Stimulated activated CD8-positive, alpha-beta memory T cell treated with anti-CD3 and anti-CD28 coated beads, Interleukin-4, amount 100 ng/mL, for 24 hours (primary cell): ENCODE results near the gene AGAP1.

Experiments
- DNase-seq: peaks from one replicate; pipeline ENCODE4 v3.0.0-alpha.2; 2020; ENCODE audit warnings: low read depth

Gene AGAP1

DNA sequence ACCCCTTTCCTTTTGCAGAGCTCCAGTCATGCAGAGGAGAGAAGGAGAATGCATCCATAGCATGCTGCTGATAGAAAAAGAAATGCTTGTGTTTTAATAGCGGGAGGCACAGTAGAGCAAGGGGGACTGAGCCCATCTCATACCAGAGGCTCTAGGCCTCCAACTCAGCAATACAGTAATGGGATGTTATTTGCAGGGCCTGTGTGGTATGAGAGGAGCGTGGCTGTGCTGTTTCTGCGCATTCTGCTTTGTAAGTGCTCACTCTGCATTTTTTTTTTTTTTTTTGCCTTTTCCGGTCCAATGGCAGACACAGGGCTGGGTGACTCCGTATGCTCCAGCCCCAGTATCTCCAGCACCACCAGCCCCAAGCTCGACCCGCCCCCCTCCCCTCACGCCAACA is 474.3 kb downstream of the AGAP1 start:
- DNase-seq, result no peak

DNA sequence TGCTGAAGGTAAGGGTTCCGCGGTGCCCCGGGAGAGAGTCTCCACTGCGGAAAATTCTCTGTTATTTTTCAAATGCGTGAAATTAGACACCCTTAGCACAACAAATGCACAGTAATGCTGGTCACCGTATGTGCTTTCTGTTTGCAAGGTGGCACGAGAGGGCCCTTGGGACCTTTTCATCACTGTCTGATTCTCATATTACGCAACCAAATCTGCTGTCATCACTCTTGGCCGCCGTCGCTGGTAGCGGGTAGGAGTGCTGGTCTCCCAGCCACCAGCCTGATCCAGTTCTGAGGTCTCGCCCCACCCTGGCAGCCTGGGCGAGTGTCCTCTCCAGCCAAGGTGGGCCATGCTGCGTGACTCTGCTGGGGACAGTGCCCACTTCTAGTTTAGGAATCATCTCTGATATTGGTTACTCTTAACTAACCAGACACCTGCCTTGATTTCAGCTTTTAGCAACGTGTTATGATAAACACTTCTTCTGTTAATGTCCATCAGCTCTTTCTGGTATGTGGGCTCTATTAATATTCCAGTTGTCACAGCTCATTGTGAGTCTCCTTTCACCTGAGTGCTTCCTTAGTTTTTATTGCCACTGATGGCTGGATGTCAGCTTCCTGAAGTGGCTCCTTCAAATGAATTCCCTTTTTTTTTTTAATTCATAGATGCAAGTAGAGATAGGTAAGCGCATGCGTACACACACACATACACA is 474.9 kb downstream of the AGAP1 start:
- no peak for DNase-seq

DNA sequence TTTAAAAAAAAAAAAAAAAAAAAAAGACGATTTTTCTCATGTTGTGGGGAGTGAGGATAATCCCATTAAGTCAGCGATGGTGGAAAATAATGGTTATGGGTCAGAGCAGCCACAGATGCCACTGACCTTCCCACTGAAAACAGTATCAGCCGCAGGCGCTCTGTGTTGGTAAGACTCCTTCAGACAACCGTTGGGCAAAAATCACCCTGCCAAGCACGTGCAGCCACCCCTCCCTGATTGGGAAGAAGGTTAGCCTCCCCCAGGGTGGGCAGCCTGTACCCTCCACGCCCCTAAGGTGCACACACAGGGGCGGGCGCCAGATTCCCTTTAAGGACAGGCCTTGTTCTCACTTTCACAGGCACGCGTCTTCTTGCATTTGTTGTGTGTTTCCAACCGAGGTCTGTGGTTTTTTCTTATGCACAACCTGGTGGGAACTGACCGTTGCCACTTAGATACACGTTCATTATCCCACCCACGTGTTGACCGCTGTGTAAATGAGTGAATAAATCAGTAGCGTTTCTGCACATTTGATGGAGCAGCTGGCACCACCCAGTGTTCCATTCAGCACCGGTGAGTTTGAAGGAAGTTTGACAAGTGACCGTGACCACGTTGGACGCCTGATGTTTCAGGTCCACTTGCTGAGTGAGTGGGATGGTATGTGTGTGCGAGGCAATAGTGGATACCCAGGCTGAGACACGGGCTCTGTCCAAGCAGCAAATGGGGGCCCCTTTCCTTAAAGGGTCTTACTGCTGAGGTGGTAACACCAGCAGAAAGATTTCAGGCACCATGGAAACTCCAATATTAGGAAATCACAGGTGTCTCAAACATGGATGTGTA is 476.6 kb downstream of the AGAP1 start:
- DNase-seq, result no peak

DNA sequence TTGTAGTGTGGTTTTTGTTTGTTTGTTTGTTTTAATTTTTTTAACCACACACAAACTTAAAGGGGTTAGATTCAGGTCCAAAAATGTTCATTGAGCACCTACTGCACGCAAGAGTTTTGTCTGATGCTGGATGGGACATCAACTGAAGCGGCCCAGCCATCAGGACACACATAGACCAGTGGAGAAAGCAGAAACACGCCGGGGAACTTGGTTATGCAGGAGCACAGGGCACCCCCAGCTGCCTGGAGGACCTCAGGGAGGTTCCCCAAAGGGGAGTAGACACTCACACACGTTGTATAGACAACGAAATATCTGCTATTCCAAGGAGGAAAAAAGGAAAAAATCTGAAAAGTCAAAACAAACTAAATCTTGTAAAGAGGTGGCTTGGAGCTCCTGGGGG is 482.7 kb downstream of the AGAP1 start:
- no peak for DNase-seq

DNA sequence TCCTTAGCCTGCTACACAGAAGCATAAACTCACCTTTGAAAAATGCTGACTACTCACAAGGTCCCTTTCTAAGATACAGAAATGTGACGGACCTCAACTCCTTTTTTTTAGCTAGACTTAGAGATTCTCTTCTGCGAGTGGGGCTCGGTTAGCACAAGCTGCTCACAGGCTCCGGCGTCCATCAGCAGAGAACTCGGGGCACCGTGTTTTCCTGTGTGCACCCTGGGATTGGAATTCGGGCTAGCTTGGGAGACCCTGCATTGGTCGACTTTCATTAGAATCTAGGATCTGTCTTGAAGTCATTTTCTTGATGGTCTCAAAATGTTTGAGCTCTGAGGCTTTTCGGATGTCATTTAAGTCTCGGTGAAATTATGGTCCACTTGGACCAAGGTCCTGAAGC is 483.1 kb downstream of the AGAP1 start:
- DNase-seq, result no peak

DNA sequence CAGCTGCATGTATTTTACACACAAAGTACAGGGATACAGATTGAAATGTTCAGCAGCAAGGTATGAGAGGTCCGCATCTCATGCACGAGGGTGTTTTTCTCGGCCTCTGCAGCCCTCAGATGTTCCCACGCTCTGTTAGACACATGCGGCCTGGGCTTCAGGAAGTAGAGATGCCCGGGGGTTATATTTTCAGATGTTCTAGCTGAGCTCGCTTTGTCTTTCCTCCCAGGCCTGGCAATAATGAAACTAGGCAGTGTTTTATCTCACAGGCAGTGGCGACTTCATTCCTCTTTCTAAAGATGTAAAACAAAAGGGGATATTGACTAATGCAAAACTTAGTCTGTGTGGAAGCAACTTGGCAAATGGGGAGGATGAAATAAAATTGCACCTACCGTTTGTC is 483.6 kb downstream of the AGAP1 start:
- DNase-seq, result no peak

DNA sequence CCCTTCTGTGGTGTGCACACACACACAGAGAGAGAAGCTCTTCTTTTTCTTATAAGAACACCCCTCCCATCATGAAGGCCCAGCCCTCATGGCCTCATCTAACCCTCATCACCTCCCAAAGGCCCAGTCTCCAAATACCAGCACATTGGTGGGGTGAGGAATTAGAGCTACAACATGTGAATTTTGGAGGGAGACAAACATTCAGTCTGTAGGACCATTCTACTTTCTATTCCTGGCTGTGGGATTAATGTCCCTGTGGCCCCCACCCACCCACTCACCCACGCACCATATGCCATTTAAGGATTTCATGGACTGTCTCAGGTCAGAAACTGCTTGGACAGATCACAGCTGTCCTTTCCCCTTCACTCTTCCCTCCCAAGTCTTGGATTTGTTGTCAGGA is 484.2 kb downstream of the AGAP1 start:
- DNase-seq, result no peak

DNA sequence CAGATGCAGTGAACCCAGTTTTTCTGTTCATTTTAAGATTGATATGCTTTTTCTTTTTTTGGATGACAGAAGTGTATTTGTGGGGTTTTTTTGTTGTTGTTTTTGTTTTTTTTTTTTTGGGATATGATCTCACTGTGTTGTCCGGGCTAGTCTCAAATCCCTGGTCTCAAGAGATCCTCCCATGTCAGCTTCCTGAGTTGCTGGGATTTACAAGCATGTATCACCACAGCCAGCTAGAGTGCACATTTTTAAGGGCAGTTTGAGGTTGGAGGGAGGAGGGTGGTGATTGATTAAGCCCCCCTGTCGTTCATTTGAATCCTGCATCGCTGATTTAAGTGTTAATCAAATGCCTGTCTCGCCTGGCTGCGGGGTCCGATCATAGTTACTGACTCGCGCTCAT is 485.2 kb downstream of the AGAP1 start:
- DNase-seq, result no peak

DNA sequence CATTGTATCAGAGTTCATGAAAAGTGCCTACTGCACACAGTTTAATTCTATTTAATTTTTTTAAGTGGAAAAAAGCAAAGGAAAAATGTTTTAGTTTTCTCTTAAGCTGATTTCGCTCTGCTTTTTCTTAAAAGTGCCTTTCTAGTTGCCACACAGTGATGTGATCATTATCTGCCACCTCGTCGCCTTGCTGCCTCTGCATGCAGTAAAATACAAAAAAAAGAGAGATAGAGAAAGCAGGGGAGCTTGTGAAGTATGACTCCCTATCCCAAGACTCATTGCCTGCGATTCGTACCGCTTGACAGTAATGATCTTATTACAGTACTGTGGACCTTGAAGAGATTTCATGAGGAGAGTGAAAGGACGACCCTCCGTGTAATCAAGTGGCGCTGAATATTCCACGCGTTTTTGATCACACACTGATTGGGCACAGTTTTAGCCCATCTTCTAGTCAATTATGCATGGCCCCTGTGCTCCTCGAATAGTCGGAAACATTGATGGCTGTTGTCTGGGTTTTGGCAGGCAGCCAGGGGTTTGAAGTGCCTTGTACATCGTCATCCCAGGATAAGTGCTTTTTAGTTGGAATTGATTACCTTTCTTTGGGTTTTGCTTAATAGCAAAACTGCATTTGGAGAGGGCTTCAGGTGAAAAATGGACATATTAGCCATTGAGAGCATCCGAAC is 486.1 kb downstream of the AGAP1 start:
- no peak for DNase-seq

DNA sequence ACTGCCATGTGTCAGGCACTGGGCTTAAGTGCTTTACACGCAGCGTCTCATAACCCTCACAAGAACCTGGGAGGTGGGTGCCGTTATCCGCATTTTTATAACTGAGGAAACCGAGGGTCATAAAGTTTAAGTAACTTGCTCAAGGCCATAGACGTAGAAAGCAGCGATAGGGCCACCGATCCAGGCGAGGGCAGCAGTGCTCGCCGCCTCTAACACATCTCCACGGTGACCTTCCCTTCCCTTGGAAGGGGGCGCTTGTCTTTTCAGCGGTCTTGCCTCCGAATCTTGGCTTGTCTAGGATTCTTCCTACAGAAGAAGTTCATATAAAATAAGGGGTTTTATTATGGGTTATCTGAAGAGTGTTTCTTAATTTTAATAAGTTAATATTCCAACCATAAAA is 487.8 kb downstream of the AGAP1 start:
- no peak for DNase-seq

DNA sequence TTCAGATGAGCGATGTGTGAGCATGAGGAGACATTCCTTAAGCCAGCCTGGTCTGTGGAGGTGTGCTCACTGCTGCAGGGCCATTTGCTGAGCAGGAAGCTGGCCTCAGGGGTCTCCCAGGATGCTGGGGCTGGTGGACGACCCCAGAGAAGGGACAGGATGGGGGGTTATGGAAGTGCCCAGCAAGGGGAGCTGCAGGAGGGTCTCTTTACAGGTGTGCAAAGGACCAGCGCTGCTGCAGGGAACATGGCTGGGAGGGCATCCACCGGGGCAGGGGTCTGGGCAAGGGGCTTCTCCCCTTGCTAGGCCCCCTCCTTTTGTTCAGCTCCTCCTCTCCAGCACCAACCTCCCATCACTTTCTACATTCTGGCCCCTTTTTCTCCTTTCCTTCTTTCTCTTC is 489.2 kb downstream of the AGAP1 start:
- DNase-seq, result no peak

DNA sequence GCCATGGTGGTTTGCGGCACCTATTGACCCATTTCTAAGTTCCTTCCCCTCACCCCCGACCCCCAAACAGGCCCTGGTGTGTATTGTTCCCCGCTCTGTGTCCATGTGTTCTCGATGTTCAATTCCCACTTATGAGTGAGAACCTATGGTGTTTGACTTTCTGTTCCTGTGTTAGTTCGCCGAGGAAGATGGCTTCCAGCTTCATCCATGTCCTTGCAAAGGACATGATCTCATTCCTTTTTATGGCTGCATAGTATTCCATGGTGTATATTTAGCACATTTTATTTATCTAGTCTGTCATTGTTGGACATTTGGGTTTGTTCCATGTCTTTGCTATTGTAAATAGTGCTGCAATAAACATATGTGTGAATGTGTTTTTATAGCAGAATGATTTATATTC is 490.7 kb downstream of the AGAP1 start:
- no peak for DNase-seq

DNA sequence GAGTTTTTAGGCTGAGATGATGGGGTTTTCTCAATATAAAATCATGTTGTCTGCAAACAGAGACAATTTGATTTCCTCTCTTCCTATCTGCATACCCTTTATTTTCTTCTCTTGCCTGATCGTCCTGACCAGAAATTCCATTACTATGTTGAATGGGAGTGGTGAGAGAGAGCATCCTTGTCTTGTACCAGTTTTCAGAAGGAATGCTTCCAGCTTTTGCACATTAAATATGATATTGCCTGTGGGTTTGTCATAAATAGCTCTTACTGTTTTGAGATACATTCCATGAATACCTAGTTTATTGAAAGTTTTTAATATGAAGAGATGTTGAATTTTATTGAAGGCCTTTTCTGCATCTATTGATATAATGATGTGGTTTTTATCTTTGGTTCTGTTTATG is 492.5 kb downstream of the AGAP1 start:
- no peak for DNase-seq

DNA sequence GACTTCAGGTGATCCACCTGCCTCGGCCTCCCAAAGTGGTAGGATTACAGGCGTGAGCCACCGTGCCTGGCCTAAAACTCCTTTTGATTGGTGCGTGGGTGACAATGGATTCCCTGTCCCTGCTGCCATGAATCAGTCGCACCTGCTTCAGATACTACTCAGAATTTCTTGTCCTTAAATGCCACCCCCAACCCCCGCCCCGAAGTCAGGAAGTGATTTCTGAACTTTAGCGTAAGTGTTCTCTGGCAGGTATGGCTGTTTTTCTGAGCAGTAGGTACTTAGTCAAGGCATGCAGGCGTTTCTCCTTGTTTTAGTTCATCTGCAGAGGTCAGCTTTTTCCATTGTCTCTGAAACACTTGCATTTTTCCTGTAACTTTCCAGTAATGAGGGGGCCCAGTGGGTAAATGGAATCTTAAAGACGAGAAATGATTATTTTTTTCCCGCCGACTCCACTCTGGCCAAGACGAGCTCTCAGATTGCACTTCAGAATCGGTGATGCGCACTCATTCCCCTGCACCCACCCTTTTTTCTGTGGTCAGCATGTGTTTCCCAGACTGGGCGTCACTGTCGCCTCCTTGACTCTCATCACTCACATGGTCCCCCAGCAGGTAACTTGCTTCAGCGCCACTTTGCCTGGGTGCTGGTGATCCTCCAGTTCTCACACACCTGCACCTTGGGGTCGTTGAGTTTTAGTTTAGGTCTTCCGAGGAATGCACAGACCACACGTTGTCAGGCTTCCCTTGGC is 494.6 kb downstream of the AGAP1 start:
- DNase-seq, result no peak

DNA sequence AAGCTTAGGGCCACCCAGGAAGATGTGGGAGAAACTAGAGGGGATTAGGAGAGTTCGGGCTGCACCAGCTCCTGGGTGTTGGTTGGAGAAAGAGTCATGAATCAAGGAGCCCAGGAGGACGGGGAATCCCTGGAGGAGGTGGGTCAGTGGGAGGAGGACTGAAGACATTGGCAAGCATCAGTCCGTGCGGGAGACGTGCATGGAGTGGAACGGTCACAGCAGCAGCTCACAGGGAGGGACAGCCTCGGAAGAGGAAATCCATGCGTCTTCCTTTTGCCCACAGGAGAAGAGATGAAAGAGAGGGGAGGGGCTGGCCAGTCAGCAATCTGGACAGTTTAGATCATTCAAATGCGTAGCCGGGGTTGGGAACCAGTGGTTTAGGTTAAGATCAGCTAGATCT is 495.7 kb downstream of the AGAP1 start:
- DNase-seq, result no peak

DNA sequence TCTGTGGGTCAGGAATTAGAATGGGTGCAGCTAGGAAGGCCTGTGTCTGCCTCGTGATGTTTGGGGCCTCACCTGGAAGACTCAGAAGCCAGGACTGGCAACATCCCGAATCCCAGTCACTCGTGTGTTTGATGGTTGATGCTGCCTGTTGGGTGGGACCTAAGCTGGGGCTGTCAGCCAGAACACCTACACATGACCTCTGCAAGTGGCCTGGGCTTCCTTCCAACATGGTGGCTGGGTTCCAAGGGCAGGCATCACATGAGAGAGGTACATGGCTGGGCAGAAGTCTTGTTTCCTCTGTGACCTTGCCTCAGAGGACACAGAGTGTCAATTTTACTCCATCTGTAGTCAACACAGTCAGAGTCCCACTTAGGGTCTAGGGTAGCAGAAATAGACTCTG is 496.5 kb downstream of the AGAP1 start:
- DNase-seq, result no peak

DNA sequence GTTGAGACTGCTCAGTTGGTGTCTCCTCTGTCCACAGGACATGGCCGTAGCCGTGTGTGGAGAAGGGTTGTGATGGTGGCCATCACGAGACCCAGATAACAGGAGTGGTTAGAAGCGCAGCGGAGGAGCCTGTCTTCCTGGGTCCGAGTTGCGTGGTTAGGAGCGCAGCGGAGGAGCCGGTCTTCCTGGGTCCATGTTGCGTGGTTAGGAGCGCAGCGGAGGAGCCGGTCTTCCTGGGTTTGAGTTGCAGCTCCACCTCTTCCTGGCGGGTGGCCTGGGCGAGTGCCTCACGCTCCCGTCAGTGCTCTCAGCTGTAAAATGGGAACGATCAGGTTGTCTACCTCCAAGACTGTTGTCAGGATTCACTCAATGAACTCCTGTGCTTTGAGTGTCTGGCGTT is 498.2 kb downstream of the AGAP1 start:
- DNase-seq, result no peak

DNA sequence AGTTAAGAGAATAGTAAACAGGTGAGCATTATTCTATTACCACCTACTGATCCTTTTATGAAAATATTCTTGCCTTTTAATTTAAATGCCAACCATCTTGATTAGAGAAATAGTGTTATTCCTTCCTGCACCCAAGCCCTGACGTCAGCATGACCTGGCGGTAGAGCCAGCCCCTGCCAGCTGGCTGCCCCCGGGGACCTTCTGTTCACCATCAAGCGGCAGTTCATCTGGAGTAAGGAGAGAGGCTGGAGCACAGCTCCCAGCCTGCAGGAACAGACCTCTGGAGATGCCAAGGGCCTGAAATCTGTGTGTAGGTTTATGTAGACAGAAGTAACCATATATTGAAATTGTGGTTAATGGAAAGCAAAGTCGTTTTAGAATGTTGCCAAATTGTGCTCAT is 502.6 kb downstream of the AGAP1 start:
- DNase-seq, result no peak

DNA sequence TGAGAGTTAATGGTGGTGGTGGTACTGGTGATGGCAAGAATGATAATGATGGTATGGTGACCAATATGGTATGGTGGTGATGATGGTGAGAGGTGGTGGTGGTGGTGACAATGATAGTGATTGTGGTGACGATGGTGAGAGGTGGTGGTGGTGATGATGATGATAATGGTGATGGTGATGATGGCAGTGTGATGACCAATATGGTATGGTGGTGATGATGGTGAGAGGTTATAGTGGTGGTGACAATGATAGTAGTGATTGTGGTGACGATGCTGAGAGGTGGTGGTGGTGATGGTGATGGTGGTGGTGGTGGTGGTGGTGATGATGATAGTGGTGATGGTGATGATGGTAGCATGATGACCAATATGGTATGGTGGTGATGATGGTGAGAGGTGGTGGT is 505.2 kb downstream of the AGAP1 start:
- no peak for DNase-seq

DNA sequence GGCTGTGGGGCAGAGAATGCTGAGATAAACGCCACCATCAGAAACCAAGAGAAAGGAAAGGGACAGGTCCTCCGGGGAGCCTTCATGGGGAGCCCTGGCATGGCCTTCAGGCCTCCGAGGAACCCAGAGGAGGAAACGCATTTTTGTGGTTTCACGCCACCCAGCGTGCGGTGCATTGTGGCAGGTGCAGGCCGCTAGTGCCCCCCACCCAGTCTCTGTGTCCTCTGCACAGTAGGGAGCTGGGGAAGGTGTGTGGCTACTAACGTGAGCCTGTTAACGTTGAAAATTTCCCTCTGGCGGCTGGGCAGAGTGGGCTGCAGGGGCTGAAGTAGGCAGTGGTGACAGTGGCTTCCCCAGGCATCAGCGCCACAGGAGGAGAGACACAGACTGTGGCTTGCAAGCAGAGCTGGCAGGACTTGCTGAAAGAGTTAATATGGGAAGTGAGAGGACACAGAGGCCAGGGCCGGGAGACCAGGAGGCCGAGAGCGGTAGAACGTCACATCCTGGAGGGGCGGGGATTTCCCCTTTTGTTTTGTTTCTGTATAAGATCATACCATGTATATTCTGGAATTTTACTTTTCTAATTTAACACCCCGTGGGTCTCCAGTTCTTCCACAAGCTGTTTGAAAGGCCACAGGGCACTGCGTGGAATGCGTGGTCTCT is 507.5 kb downstream of the AGAP1 start:
- no peak for DNase-seq

DNA sequence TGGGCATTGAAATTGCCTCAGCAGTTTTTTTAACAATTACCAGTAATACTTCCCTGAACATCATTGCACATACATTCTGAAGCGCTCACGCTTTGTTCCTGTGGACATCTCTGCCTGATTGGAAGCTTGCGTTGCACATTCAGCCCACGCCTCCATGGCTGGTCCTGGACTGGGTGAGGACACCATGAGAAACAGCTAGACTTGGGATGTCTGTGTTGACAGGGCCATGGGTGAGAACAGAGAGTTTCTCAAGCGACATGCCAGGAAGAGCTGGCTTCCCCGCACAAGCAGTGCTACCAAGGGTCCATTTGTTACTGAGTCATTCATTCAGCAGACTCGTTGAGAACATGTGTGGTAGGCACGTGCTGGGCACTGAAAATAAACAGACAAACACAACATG is 508.0 kb downstream of the AGAP1 start:
- DNase-seq, result no peak

DNA sequence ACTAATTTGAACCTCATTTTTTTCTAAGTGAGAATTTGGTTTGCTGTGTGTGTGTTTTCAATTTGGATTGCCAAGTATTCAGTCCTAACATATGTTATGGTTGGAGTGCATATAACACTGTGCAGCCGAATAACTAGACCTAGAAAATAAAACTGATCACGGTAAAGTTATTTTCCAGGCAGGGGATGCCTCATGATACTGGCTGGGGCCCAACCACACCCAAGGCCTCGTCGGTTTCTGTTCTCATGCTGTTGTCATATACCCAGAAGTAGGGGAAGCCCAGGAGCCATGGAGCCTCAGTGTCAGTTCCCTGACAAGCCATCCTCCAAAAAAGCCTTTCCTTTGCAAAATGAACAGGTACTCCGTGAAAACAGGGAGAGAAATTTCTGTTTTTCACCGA is 514.2 kb downstream of the AGAP1 start:
- DNase-seq, result no peak
